Measurements from ENCODE around the gene SLC12A3. TPM values are rescaled to one million over a fixed set of nuclear protein-coding genes. Genes with fewer than 3 reads are reported as not detected.

SLC12A3 gene
- polyA plus RNA-seq, 10 donors = 0.05 to 0.11 (median 0.10) TPM; not detected in 7

DNA sequence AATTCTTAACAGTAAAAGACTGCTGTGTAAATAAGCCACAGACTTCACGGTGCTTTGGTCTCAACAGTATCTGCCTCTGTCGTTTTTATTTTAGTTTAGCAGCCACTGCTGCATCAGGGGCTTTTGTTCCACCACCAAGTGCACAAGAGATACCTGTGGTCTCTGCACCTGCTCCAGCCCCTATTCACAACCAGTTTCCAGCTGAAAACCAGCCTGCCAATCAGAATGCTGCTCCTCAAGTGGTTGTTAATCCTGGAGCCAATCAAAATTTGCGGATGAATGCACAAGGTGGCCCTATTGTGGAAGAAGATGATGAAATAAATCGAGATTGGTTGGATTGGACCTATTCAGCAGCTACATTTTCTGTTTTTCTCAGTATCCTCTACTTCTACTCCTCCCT is 74.8 kb downstream of the SLC12A3 start:
- no peak for DNase-seq

GRCh38 chr16:56941092-56941491 is 76.1 kb downstream of the SLC12A3 start:
- no peak for DNase-seq

DNA sequence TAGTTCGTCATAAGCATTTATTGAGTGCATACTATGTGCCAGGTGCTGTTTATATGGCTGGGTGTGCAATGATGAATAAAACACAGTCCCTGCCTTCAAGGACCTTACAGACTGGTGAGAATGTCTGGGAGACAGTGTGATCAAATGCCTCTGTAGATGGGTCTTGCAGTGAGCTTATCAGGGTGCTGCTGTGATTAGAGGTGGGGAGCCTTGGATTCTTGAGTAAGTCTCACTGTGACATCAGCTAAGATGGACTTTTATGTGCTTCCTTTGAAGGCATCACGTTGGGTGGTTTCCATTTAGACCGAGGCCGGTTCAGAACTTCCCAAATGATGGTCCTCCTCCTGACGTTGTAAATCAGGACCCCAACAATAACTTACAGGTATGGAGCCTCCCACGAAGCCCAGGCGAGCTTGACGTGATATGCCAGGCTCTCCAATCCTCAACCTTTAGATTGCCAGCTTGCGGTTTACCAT is 76.9 kb downstream of the SLC12A3 start:
- DNase-seq = no peak

DNA sequence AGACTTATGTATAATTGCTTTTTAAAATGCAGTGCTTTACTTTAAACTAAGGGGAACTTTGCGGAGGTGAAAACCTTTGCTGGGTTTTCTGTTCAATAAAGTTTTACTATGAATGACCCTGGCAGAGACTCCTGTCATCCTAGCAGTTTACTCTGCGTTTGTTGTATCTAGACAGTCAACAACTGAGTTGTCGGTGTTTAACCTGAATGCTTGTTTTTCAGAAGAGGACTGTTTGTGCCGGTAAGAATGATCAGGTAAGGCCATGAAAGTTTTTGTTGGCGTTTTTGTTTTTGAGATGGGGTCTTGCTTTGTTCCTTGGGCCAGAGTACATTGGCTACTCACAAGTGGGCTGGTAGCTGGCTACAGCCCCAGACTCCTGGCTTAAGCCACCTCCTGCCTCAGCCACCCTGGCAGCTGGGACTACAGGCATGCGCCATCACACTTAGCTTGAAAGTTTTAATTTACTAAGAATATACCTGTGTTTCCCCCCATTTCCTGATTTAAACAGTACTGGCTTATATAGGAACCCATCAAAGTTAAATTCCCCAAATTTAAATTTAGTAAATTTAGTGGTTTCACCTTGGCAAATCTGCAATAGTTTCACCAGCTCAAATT is 78.9 kb downstream of the SLC12A3 start:
- no peak for DNase-seq

DNA sequence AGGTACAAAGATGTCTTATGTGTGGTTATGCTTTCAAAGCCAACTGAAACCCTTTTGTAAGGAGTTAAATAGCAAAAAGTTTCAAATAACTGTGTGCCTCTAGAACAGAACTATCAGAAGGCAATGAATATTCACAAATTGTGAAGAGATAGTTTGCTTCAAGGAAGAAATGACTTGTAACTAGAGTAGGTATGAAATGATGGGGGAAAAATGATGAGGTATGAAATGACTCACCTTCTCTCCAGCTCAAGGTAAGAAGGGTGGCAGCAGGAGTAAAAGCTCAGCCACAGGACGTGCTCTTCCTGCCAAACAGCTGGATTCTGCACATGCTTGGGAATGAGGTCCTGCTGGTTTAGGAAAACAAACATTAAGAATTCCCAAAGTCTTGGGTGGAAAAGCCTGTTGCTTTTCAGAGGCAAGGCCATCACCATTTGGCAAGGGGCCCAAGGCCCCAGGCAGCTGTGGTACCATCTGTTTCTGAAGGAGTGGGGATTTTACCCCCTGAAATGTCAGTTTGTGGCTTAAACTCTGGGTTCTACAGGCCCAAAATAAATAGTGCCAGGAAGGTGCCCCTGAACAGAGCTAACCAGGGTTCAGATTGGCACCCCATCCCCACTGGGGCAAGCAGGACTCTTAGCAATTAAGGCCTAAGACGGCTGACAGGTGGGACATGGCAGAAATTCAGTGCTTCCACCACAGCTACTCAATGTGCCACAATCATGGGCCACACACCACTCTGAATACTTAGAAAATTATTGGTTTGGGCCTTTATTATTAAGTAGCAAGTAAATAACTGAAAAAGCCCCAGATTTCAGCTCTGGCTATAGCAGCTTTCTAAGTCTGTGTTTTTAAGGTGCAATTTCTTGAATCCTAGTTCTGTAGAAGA is 80.2 kb downstream of the SLC12A3 start:
- DNase-seq = no peak

GRCh38 chr16:56945847-56946527 is 81.0 kb downstream of the SLC12A3 start:
- no peak for DNase-seq

- DNase-seq = no peak
These were observed 82.0 kb downstream of the SLC12A3 start for GRCh38 chr16:56946767-56947603.

GRCh38 chr16:56947604-56947995 is 82.6 kb downstream of the SLC12A3 start:
- no peak for DNase-seq

DNA sequence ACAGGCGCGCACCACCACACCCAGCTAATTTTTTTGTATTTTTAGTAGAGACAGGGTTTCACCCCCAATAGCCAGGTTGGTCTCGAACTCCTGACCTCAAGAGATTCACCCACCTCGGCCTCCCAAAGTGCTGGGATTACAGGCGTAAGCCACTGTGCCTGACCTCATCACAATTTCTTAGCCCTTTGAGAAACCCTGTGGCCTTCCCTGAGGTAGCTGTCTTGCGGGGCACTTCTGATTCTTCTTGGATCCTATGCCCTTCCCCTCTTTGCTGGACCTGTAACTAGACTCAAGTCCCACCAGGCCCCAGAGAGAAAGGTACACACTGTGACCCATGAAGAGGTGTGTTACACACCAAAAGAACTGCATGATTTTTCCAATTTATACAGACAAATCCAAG is 83.2 kb downstream of the SLC12A3 start:
- DNase-seq = no peak

DNA sequence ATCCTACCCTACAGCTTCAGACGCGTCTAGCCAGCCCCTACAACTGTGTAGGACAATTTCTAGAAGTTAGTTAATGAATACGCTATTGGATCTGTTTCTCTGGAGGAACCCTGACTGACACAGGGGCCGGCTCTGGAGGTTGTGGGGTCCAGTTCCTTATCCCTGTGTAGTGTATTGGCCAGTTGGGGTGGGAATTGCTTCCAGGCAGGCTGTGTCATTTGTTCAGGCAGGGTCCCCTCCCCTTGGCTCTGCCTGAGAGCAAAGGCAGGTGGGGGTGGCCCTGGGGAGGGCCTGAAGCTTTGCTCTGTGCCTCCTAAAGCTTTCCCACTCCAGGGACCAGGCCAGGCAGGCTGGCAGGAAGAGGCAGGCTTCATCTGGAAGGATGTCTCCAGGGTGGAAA is 85.0 kb downstream of the SLC12A3 start:
- no peak for DNase-seq

GRCh38 chr16:56950455-56950854 is 85.4 kb downstream of the SLC12A3 start:
- no peak for DNase-seq

DNA sequence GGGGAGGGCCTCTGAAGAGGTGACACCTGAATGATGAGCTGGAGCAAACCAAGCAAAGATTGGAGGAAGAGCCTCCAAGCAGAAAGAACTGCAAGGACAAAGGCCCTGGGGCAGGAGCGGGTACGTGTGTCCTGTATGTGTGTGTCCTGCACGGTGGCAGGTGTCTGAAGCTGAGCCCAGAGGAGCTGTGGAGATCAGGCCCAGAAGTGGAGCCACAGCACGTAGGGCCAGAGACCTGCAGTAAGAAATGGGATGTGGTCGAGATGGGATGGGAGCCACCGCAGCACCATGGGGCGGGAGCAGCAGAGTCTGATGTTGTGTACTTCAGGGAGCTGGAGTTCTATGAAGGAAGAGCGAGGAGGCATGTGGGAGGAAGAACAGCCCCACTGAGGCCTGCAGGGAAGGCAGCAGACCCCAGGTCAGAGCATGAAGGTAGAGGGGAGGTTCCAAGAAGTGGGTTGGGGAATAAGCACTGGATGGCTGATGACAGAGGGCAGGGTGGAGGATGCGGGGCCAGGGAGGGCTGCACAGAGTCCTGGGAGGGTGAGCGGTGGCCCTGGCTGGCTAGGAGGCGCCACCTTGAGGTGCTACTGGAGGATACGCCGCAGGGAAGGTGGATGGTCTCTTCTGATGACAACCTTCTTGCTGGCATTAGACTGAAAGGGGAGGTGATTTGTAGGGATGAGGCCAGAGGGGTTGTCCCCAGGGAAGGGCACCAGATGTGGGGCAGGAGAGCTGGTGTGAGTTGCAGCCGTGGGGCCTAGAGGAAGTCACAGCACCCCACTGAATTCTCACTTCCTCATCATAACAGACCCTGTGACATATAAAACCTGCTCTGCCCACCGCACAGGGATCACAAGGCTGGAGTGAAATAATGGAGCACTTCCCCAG is 86.1 kb downstream of the SLC12A3 start:
- DNase-seq = peak in 1 of 3 donors; percentile 63

DNA sequence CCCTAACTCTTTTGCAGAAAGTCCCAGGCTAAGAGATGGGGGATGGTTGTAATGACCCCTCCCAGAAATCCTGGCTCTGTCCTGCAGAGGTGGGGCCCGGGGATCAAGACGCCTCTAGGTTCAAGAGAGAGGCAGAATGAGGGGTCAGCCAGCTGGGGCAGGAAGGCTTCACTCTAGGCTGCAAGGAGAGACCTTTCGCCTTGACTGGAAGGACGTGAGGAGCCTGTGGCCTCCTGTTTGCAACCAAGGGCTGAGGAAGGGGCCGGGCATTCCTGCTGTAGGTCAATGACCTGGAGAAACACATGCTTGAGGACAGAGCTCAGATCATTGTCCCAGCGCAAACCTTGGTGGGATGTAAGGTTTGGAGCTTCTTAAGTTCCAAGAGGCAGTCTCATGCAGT is 88.0 kb downstream of the SLC12A3 start:
- no peak for DNase-seq

DNA sequence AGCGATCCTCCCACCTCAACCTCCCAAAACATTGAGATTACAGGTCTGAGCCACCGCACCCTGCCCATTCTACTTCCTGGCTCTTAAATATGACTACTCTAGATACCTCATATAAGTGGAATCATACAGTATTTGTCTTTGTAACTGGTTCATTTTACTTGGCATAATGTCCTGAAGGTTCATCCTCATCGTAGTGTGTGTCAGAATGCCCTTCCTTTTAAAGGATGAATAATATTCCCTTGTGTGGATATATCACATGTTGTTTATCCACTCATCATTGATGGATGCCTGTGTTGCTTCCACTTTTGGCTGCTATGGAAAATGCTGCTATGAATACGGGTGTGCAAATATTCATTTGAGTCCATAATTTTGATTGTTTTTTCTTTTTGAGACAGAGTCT is 91.1 kb downstream of the SLC12A3 start:
- DNase-seq = no peak

GRCh38 chr16:56956756-56957155 is 91.7 kb downstream of the SLC12A3 start:
- no peak for DNase-seq

DNA sequence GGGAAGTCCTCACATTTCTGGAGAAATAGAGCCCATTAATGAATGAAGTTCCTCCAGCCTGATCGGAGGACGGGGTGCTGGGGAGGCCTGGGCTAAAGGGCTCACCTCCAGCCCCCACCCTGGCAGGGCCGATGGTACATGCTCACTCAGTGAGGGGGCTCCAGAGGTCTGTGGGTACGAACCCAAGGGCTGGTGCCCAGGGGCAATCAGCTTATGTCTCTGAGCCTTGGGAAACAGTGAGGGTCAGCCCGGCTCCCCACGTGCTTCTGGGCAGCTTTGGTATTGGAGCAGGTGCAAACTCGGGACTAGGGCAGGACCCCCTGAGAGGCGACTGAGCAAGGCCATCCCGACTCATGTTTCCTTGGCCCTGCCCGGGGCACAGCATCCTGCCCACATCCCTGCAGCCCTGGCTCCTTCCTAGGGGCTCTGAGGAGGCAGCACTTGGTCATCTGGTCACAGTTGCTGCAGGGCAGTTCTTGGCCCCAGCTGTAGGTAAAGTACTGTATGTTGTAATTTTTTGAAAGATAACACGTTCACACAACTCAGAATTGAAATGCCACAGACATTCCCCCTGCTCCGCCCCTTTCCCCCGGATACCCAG is 95.8 kb downstream of the SLC12A3 start:
- no peak for DNase-seq

GRCh38 chr16:56961386-56961785 is 96.4 kb downstream of the SLC12A3 start:
- DNase-seq = no peak

- no peak for DNase-seq
These were observed 96.9 kb downstream of the SLC12A3 start, which contains the start of gene CETP for GRCh38 chr16:56961851-56962281. CETP (plus strand) TSS chr16:56961950; CDS start chr16:56961980, 30 bp downstream.

- peak in 2 of 3 donors; percentile 71 to 78 for DNase-seq
These were observed 99.5 kb downstream of the SLC12A3 start for GRCh38 chr16:56964243-56965148.
